ENCODE measurements around the gene INPP5D.
"Not testable (repeated sequence)": the region's sequence is repeated elsewhere in the genome, so short reads cannot be mapped to it uniquely, and the experiment has no call there.

Gene INPP5D

GRCh38 chr2:233089851-233090250, 29.7 kb downstream of the INPP5D start:
- in situ Hi-C loops (cut with MboI; ENCODE audit: low sequenced_read_pairs) = no loop called here

GRCh38 chr2:233090879-233091278, 30.7 kb downstream of the INPP5D start:
- in situ Hi-C loops (cut with MboI; ENCODE audit: low sequenced_read_pairs) = no loop called here

- in situ Hi-C loops (cut with MboI; ENCODE audit: low sequenced_read_pairs) = no loop called here
Observed at GRCh38 chr2:233091595-233092375, 31.6 kb downstream of the INPP5D start.

GRCh38 chr2:233092432-233093165, 32.5 kb downstream of the INPP5D start:
- in situ Hi-C loops (cut with MboI; ENCODE audit: low sequenced_read_pairs) = no loop called here

GRCh38 chr2:233093166-233093448, 33.0 kb downstream of the INPP5D start:
- in situ Hi-C loops (cut with MboI; ENCODE audit: low sequenced_read_pairs) = no loop called here

- in situ Hi-C loops (cut with MboI; ENCODE audit: low sequenced_read_pairs) = no loop called here
Observed at GRCh38 chr2:233093721-233094120, 33.6 kb downstream of the INPP5D start.

- in situ Hi-C loops (cut with MboI; ENCODE audit: low sequenced_read_pairs) = no loop called here
Observed at GRCh38 chr2:233094614-233095013, 34.5 kb downstream of the INPP5D start.

GRCh38 chr2:233096006-233096405, 35.9 kb downstream of the INPP5D start:
- in situ Hi-C loops (cut with MboI; ENCODE audit: low sequenced_read_pairs) = no loop called here

- in situ Hi-C loops (cut with MboI; ENCODE audit: low sequenced_read_pairs) = no loop called here
Observed at GRCh38 chr2:233098618-233099017, 38.5 kb downstream of the INPP5D start.

- in situ Hi-C loops (cut with MboI; ENCODE audit: low sequenced_read_pairs) = not testable (repeated sequence)
Observed at GRCh38 chr2:233099820-233100191, 39.7 kb downstream of the INPP5D start.

- in situ Hi-C loops (cut with MboI; ENCODE audit: low sequenced_read_pairs) = no loop called here
Observed at GRCh38 chr2:233100192-233100998, 40.3 kb downstream of the INPP5D start.

GRCh38 chr2:233101141-233101540, 41.0 kb downstream of the INPP5D start:
- in situ Hi-C loops (cut with MboI; ENCODE audit: low sequenced_read_pairs) = no loop called here

GRCh38 chr2:233101816-233102215, 41.7 kb downstream of the INPP5D start:
- in situ Hi-C loops (cut with MboI; ENCODE audit: low sequenced_read_pairs) = no loop called here

- in situ Hi-C loops (cut with MboI; ENCODE audit: low sequenced_read_pairs) = no loop called here
Observed at GRCh38 chr2:233105156-233105895, 45.2 kb downstream of the INPP5D start.

- in situ Hi-C loops (cut with MboI; ENCODE audit: low sequenced_read_pairs) = no loop called here
Observed at GRCh38 chr2:233105930-233106329, 45.8 kb downstream of the INPP5D start.

- in situ Hi-C loops (cut with MboI; ENCODE audit: low sequenced_read_pairs) = no loop called here
Observed at GRCh38 chr2:233107011-233107410, 46.9 kb downstream of the INPP5D start.

- in situ Hi-C loops (cut with MboI; ENCODE audit: low sequenced_read_pairs) = no loop called here
Observed at GRCh38 chr2:233107831-233108300, 47.7 kb downstream of the INPP5D start.

- in situ Hi-C loops (cut with MboI; ENCODE audit: low sequenced_read_pairs) = no loop called here
Observed at GRCh38 chr2:233108611-233109490, 48.7 kb downstream of the INPP5D start.

GRCh38 chr2:233111427-233111826, 51.3 kb downstream of the INPP5D start:
- in situ Hi-C loops (cut with MboI; ENCODE audit: low sequenced_read_pairs) = no loop called here

- in situ Hi-C loops (cut with MboI; ENCODE audit: low sequenced_read_pairs) = no loop called here
Observed at GRCh38 chr2:233112329-233112728, 52.2 kb downstream of the INPP5D start.
